H1 (cell line): ENCODE measurements around the gene ZNF358. TPM values are rescaled to one million over a fixed set of nuclear protein-coding genes. Genes with fewer than 3 reads are reported as not detected.

Experiments used
- CTCF ChIA-PET: fragments of 300-600 bp; sonication (Branson Sonifier 250); formaldehyde crosslinking; loops from one replicate; lab custom pipeline; 2021; ENCODE audit not compliant: partially characterized antibody; lab: Charles Lee
- POLR2A ChIA-PET: fragments of 300-600 bp; sonication (Branson Sonifier 250); formaldehyde crosslinking; loops from one replicate; lab custom pipeline; 2021; ENCODE audit warnings: inconsistent platforms; ENCODE audit not compliant: partially characterized antibody; lab: Charles Lee
- DNase-seq, 2 experiments: peaks; one replicate each; pipeline versions ENCODE4 v3.0.0 to v3.0.0-alpha.2; 2010 to 2022; ENCODE audit warnings: low spot score in 2 of 2, low read depth in 1 of 2, mixed read lengths in 1 of 2
- FAIRE-seq: peaks from 2 replicates; lab custom pipeline; 2011; peaks lifted over from hg19 to GRCh38; lab: Jason Lieb, UNC
- H2AFZ ChIP-seq: 2 replicates; pipeline ENCODE4 v1.8.1; 2012; ENCODE audit warnings: low read length, inconsistent platforms
- H2AK5ac ChIP-seq: 2 replicates; pipeline ENCODE4 v1.6.1; 2013; ENCODE audit warnings: low read depth, low read length
- H2BK120ac ChIP-seq: replicated peaks from 2 replicates; pipeline ENCODE3; 2013; ENCODE audit warnings: low read depth, low read length, inconsistent platforms
- H2BK12ac ChIP-seq: 2 replicates; pipeline ENCODE4 v1.6.1; 2013; ENCODE audit warnings: low read depth, low read length
- H2BK15ac ChIP-seq: 2 replicates; pipeline ENCODE4 v1.6.1; 2013; ENCODE audit warnings: low read length
- H2BK20ac ChIP-seq: 2 replicates; pipeline ENCODE4 v1.6.1; 2013; ENCODE audit warnings: low read length
- H2BK5ac ChIP-seq: 2 replicates; pipeline ENCODE4 v1.6.1; 2013; ENCODE audit warnings: low read depth, low read length
- H3K14ac ChIP-seq: 2 replicates; pipeline ENCODE4 v1.6.1; 2013; ENCODE audit warnings: inconsistent platforms; ENCODE audit not compliant: insufficient read length
- H3K18ac ChIP-seq: 2 replicates; pipeline ENCODE4 v1.6.1; 2013; ENCODE audit warnings: low read length; ENCODE audit errors: extremely low read depth
- H3K23ac ChIP-seq: 2 replicates; pipeline ENCODE4 v1.6.1; 2013; ENCODE audit warnings: inconsistent platforms; ENCODE audit not compliant: insufficient read length
- H3K23me2 ChIP-seq: 2 replicates; pipeline ENCODE4 v1.6.1; 2013; ENCODE audit warnings: low read depth, low read length
- H3K27ac ChIP-seq: 2 replicates; pipeline ENCODE4 v1.6.1; 2011; ENCODE audit warnings: low read depth, low read length, inconsistent platforms
- H3K27me3 ChIP-seq, 4 experiments: replicated peaks in 1 of 4; 1 replicate in 1 of 4; 2 replicates in 3 of 4; pipeline versions ENCODE4 v1.6.1 to v1.8.1; 2011 to 2013; ENCODE audit warnings: low read length in 3 of 4, mild to moderate bottlenecking in 3 of 4, inconsistent platforms in 2 of 4, mixed read lengths in 2 of 4, moderate library complexity in 1 of 4; ENCODE audit not compliant: control insufficient read depth in 3 of 4, insufficient read depth in 3 of 4; ENCODE audit errors: extremely low read depth in 1 of 4
- H3K36me3 ChIP-seq, 4 experiments: 2 replicates each; pipeline versions ENCODE4 v1.6.1 to v1.8.1; 2011 to 2013; ENCODE audit warnings: mild to moderate bottlenecking in 4 of 4, low read length in 3 of 4, moderate library complexity in 2 of 4, control low read depth in 1 of 4, inconsistent platforms in 1 of 4; ENCODE audit not compliant: insufficient read depth in 4 of 4, control insufficient read depth in 2 of 4
- H3K4ac ChIP-seq: replicated peaks from 2 replicates; pipeline ENCODE3; 2013; ENCODE audit warnings: low read length, low read depth, mixed read lengths, inconsistent platforms; ENCODE audit not compliant: insufficient read length
- H3K4me1 ChIP-seq, 4 experiments: replicated peaks in 1 of 4; 1 replicate in 1 of 4; 2 replicates in 3 of 4; pipeline versions ENCODE4 v1.6.1 to v1.8.1; 2011 to 2013; ENCODE audit warnings: low read length in 3 of 4, inconsistent platforms in 2 of 4, mixed read lengths in 1 of 4; ENCODE audit not compliant: insufficient read depth in 4 of 4, control insufficient read depth in 3 of 4
- H3K4me2 ChIP-seq, 2 experiments: 2 replicates each; pipeline versions ENCODE4 v1.6.1 to v1.8.1; 2011 to 2013; ENCODE audit warnings: low read depth in 2 of 2, low read length in 2 of 2, control low read depth in 1 of 2, inconsistent platforms in 1 of 2, mild to moderate bottlenecking in 1 of 2; ENCODE audit not compliant: insufficient read depth in 1 of 2
- H3K4me3 ChIP-seq, 4 experiments: fragments of 200-600, 300-600 bp in 1 of 4; sonication (generic), shearing (Covaris generic), sonication (Bioruptor Twin) in 1 of 4; 2 replicates each; pipeline versions ENCODE4 v1.5.1 to v1.8.1; 2011 to 2016; ENCODE audit warnings: low read length in 4 of 4, low read depth in 3 of 4, control low read depth in 2 of 4, inconsistent platforms in 2 of 4, mild to moderate bottlenecking in 2 of 4, mixed read lengths in 1 of 4, moderate library complexity in 1 of 4; ENCODE audit not compliant: insufficient read depth in 2 of 4; ENCODE audit errors: extremely low read depth in 1 of 4
- H3K56ac ChIP-seq: replicated peaks from 2 replicates; pipeline ENCODE3; 2013; ENCODE audit warnings: low read depth, mild to moderate bottlenecking, mixed read lengths, low read length, inconsistent platforms; ENCODE audit not compliant: insufficient read length
- H3K79me1 ChIP-seq: 2 replicates; pipeline ENCODE4 v1.6.1; 2013; ENCODE audit warnings: low read depth, low read length, control low read depth
- H3K79me2 ChIP-seq, 2 experiments: 2 replicates each; pipeline versions ENCODE4 v1.6.1 to v1.8.1; 2012 to 2013; ENCODE audit warnings: low read length in 2 of 2, mild to moderate bottlenecking in 2 of 2, inconsistent platforms in 1 of 2; ENCODE audit not compliant: insufficient read depth in 2 of 2, control insufficient read depth in 1 of 2
- H3K9ac ChIP-seq, 4 experiments: replicated peaks in 1 of 4; 1 replicate in 1 of 4; 2 replicates in 3 of 4; pipeline versions ENCODE4 v1.6.1 to v1.8.1; 2011 to 2013; ENCODE audit warnings: low read depth in 3 of 4, low read length in 3 of 4, control low read depth in 2 of 4, mild to moderate bottlenecking in 2 of 4, moderate library complexity in 2 of 4, inconsistent platforms in 1 of 4; ENCODE audit errors: extremely low read depth in 1 of 4
- H3K9me3 ChIP-seq, 2 experiments: 2 replicates each; pipeline versions ENCODE4 v1.6.1 to v1.8.1; 2012 to 2013; ENCODE audit warnings: mild to moderate bottlenecking in 2 of 2, moderate library complexity in 2 of 2, control low read depth in 1 of 2, inconsistent platforms in 1 of 2, low read depth in 1 of 2, low read length in 1 of 2, mixed read lengths in 1 of 2; ENCODE audit not compliant: insufficient read depth in 2 of 2
- H4K20me1 ChIP-seq, 2 experiments: replicated peaks in 1 of 2; 2 replicates each; pipeline versions ENCODE3 to v1.8.1; 2011 to 2013; ENCODE audit warnings: inconsistent platforms in 2 of 2, low read length in 2 of 2, mild to moderate bottlenecking in 1 of 2; ENCODE audit not compliant: insufficient read depth in 2 of 2, control insufficient read depth in 1 of 2
- H4K5ac ChIP-seq: 2 replicates; pipeline ENCODE4 v1.6.1; 2013; ENCODE audit warnings: low read length, low read depth, mixed read lengths, inconsistent platforms; ENCODE audit not compliant: insufficient read length
- H4K8ac ChIP-seq: 2 replicates; pipeline ENCODE4 v1.8.0; 2013; ENCODE audit warnings: mild to moderate bottlenecking, moderate library complexity, low read length, inconsistent platforms; ENCODE audit not compliant: insufficient read depth; ENCODE audit errors: extremely low read depth
- H4K91ac ChIP-seq: replicated peaks from 2 replicates; pipeline ENCODE3; 2013; ENCODE audit warnings: low read length, mixed read lengths, inconsistent platforms; ENCODE audit not compliant: insufficient read length
- BACH1 ChIP-seq: IDR thresholded peaks from 2 replicates; pipeline ENCODE4 v1.6.1; 2012; ENCODE audit warnings: low read length, improper control_type of control experiment
- CTCF ChIP-seq, 3 experiments: IDR thresholded peaks; 1 replicate in 2 of 3; 2 replicates in 1 of 3; pipeline versions ENCODE4 v1.5.1 to v1.6.1; 2011; ENCODE audit warnings: low read length in 3 of 3, mild to moderate bottlenecking in 3 of 3, inconsistent platforms in 2 of 3, low read depth in 1 of 3, moderate library complexity in 1 of 3; ENCODE audit not compliant: insufficient read depth in 1 of 3; ENCODE audit errors: control extremely low read depth in 1 of 3
- EZH2 ChIP-seq: fragments of 200-600 bp; sonication (generic); IDR thresholded peaks from 2 replicates; pipeline ENCODE4 v1.7.1; 2012; ENCODE audit warnings: low read depth, mild to moderate bottlenecking, moderate library complexity, low read length, inconsistent platforms; ENCODE audit not compliant: severe bottlenecking
- MAFK ChIP-seq: IDR thresholded peaks from 2 replicates; pipeline ENCODE4 v1.6.1; 2012; ENCODE audit warnings: low read depth, mild to moderate bottlenecking, improper control_type of control experiment, low read length
- POLR2A ChIP-seq, 2 experiments: IDR thresholded peaks; 1 replicate in 1 of 2; 2 replicates in 1 of 2; pipeline ENCODE4 v1.6.1; 2011; ENCODE audit warnings: low read depth in 2 of 2, low read length in 2 of 2, mild to moderate bottlenecking in 2 of 2; ENCODE audit errors: control extremely low read depth in 1 of 2
- TBP ChIP-seq: IDR thresholded peaks from 2 replicates; pipeline ENCODE4 v1.6.1; 2011; ENCODE audit warnings: low read depth, low read length, improper control_type of control experiment
- WGBS, 2 experiments: shearing (Covaris generic) in 1 of 2; methylation state at CpG; one replicate each; pipeline versions ENCODE4 v1.1.6 to v1.1.7; 2013 to 2015; ENCODE audit warnings: low lambda C conversion rate in 2 of 2, mixed read lengths in 2 of 2, inconsistent platforms in 1 of 2, low coverage in 1 of 2, missing lambda C conversion rate in 1 of 2; ENCODE audit not compliant: insufficient replicate concordance in 2 of 2, insufficient coverage in 1 of 2, insufficient read length in 1 of 2; ENCODE audit errors: extremely low coverage in 1 of 2, missing lambda C conversion rate in 1 of 2; 5-methylcytosine and 5-hydroxymethylcytosine counted together
- polyA plus RNA-seq, 7 experiments: library from polyadenylated mRNA; depleted of rRNA in 3 of 7; stranded (reverse) in 5 of 7; unstranded in 2 of 7; fragments of >200 nt in 5 of 7; fragments of 200-250 nt in 2 of 7; gene quantifications; 1 replicate in 5 of 7; 2 replicates in 1 of 7; 4 replicates in 1 of 7; pipeline versions ENCODE4 v1.2.1 to v1.2.3, GENCODE V29; 2011 to 2013; ENCODE audit warnings: missing spikeins in 2 of 7, mixed read lengths in 2 of 7
- total RNA-seq: library from RNA; stranded (reverse); fragmentation: NEBNext Ultra II Directional; extraction: Animal tissue kit (Norgen Biotek cat#: 25700); gene quantifications from 2 replicates; pipeline ENCODE4 v1.2.1, GENCODE V29; 2021
- TF ChIP-seq, protein P1 (sequence below): IDR thresholded peaks from 2 replicates; pipeline ENCODE4 v1.6.1; 2011; ENCODE audit warnings: low read depth, mild to moderate bottlenecking, low read length; ENCODE audit not compliant: insufficient read depth

The ZNF358 gene
- total and polyA plus RNA-seq, 2 of the 8 experiments (the other 6 are each of a cell fraction or from before 2014, with no cell fraction given): 40.0 to 60.3 TPM

DNA sequence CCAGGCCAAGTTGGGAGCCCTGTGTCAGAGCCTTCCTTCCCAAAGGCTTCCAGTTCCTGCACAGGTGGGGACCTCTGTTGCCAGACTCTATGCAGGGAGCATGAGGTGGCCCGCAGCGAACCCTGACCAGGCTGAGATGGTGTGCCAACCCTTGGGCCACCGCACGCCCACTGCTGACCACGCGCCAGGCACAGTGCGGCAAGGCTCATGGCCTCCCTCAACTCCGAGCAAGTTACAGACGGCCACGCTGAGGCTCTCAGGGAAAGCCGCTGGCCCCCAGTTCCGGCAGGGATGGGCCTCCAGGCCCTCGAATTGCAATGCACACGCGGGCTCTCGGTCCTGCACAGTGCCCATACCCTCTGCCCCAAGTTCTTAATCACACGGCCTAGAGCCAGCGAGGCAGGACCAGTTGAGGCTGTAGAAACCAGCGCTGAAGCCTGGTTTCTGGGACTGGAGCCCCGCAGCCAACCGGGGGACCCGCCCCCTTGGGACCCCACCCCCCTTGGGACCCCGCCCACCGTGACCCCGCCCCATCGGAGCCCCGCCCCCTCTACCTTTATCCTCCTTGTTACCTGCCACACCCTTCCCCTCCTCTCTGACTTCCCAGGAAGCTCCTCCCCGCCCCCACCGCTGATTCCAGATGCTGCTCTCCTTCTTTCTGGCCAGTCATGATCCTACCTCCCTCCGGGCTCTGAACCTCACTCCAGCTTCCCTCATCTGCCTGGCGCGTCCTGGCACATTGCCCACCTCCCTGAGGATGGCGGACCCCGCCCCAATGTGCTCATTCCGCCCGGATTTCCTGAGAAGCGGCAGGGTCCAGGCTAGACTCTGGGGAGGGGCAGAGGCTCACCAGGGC is 33.1 kb upstream of the ZNF358 start:
- peaks cover 0 to 15% (median 12%) of the 10 kb centered on the region in 4 experiments; a peak in 5 of 7 replicates for H3K4me1 ChIP-seq
- H3K23ac ChIP-seq: no peak overlapping the region
- H3K79me1 ChIP-seq: no peaks in the 10 kb centered on the region
- peaks cover 0 to 2% (median 0%) of the 10 kb centered on the region in 4 experiments; a peak in 3 of 7 replicates for H3K27me3 ChIP-seq
- DNase-seq: peak; percentile 66 to 88
- H2AFZ ChIP-seq: peak overlapping the region; percentile 68; the same call in 1 of the 2 replicates
- no peak for FAIRE-seq
- H4K91ac ChIP-seq: no peak overlapping the region
- no peaks in the 10 kb centered on the region for H3K36me3 ChIP-seq
- ChIA-PET CTCF (interaction anchor here (0.7 to 1.9 kb wide), 3 partner anchors 8 to 25 kb away, joined by 3 to 6 read pairs (median 3); a partner anchor contains a TSS), POLR2A (interaction anchor here (0.6 to 1.7 kb wide), 7 partner anchors 11 to 161 kb away, joined by 3 to 6 read pairs (median 4); no protein-coding TSS in a partner anchor)
- H2BK5ac ChIP-seq: peak overlapping the region; percentile 66; the same call in 1 of the 2 replicates
- no peaks in the 10 kb centered on the region; the same call in 1 of the 2 replicates for H3K23me2 ChIP-seq
- peak overlapping the region; percentile 87 for H3K14ac ChIP-seq
- 55% methylated on average over 26 of the region's 37 CpGs; no CpG with 5 or more reads in 1 of the 2 experiments for WGBS, 2 experiments
- H4K20me1 ChIP-seq: no peaks in the 10 kb centered on the region
- peak overlapping the region; percentile 60 to 85 for H3K4me2 ChIP-seq
- 0 out of 2 replicates have a peak overlapping the region, but pooled peaks have one; percentile 90 for H2BK20ac ChIP-seq
- H3K4ac ChIP-seq: peak overlapping the region; percentile 94
- H3K4me3 ChIP-seq: peak overlapping the region; percentile 2 to 57 (median 36); a peak in 7 of 8 replicates
- peak overlapping the region; percentile 92; the same call in 1 of the 2 replicates for H2BK12ac ChIP-seq
- no peak overlapping the region for H2BK120ac ChIP-seq
- H3K79me2 ChIP-seq: no peaks in the 10 kb centered on the region
- peak overlapping the region; percentile 65; the same call in 1 of the 2 replicates for H2AK5ac ChIP-seq
- peak overlapping the region; percentile 88 for H3K18ac ChIP-seq
- peak overlapping the region; percentile 95; the same call in 1 of the 2 replicates for H2BK15ac ChIP-seq
- H4K5ac ChIP-seq: peak overlapping the region; percentile 81
- H3K9ac ChIP-seq: peak overlapping the region in 3 of 4 experiments; percentile 51 to 67 (median 58); a peak in 5 of 7 replicates
- H3K27ac ChIP-seq: peak overlapping the region; percentile 65; the same call in 1 of the 2 replicates
- H3K9me3 ChIP-seq: no peaks in the 10 kb centered on the region
- H3K56ac ChIP-seq: peak overlapping the region; percentile 63
- H4K8ac ChIP-seq: peak overlapping the region; percentile 89
- no peak for TF ChIP-seq BACH1
- TF ChIP-seq CTCF (IDR thresholded peaks at IDR 0.05; ENCODE audit: control extremely low read depth in 1 of 3, insufficient read depth in 1 of 3, low read depth in 1 of 3, low read length in 3 of 3): no peak
- TF ChIP-seq TBP: peak; percentile 71; the same call in 1 of the 2 replicates
- TF ChIP-seq EZH2: no peak
- TF ChIP-seq, protein P1, sequence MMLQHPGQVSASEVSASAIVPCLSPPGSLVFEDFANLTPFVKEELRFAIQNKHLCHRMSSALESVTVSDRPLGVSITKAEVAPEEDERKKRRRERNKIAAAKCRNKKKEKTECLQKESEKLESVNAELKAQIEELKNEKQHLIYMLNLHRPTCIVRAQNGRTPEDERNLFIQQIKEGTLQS: no peak
- TF ChIP-seq MAFK: no peak
- peak; percentile 36 to 84 for TF ChIP-seq POLR2A (IDR thresholded peaks at IDR 0.05; ENCODE audit: control extremely low read depth in 1 of 2, low read depth in 2 of 2, low read length in 2 of 2)
